ENCODE measurements around the gene ZNF649.

ZNF649 gene

GRCh38 chr19:51887522-51888498, 17.0 kb downstream of the ZNF649 start, which contains the start of gene ZNF577:
TSS of gene ZNF577 (minus strand) at chr19:51887951. CDS start at chr19:51880382, 7,569 bp downstream.
- DNase-seq (ENCODE audit: low read depth in 2 of 2) = peak; percentile 14 to 45

DNA sequence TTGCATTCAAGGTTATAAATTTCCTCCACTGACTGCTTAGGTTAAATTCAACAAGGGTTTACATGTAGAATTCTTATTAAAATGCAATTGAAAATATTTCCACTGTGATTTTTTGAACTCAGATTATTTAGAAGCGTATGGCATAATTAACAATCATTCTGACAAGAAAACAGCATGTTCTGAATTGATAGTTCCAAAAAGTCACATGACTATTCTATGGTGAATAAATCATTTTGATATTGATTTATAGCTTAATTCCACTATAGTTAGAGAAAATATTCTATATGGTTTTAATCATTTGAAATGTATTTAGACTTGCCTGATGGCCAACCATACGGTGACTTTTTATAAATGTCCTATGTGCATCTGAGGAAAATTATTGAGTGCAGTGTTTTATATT, 20.1 kb downstream of the ZNF649 start:
- no peak for DNase-seq (ENCODE audit: low read depth in 2 of 2)

DNA sequence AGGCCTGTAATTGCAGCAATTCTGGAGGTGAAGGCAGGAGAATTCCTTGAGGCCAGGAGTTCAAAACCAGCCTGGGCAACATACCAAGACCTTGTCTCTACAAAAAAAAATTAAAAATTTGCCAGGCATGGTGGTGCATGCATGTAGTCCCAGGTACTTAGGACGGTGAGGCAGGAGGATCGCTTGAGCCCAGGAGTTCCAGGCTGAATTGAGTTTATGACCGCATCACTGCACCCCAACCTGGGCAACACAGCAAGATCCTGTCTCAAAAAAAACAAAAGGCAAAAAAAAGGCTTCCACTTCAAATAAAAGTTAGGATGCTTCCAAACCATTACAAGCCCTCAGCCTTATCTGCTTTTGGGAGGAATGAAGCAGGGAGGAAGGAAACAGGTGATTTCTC, 22.3 kb downstream of the ZNF649 start:
- DNase-seq (ENCODE audit: low read depth in 2 of 2) = no peak

DNA sequence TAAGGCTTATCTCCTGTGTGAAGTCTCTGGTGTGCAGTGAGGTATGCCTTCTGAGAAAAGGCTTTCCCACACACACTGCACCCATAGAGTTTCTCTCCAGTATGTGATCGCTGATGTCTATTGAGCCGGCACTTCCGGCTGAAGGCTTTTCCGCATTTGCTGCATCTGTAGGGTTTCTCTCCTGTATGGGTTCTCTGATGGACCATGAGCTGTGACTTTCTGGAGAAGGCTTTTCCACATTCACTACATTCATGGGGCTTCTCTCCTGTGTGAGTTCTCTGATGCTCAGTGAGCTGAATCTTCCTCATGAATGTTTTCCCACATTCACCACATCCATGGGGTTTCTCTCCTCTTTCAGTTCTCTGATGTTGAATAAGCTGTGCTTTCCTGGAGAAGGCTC, 31.7 kb downstream of the ZNF649 start:
- DNase-seq (ENCODE audit: low read depth in 2 of 2) = no peak

- no peak for DNase-seq (ENCODE audit: low read depth in 2 of 2)
Measured at GRCh38 chr19:51861870-51862622, 42.8 kb downstream of the ZNF649 start.

All from activated CD8-positive, alpha-beta memory T cell treated with anti-CD3 and anti-CD28 coated beads for 4 hours (primary cell).